Measurements from ENCODE around the gene ING5. TPM values are rescaled to one million over a fixed set of nuclear protein-coding genes. Genes with fewer than 3 reads are reported as not detected.

Gene ING5
- total RNA-seq, 1 experiment from 2014 or later: 39.8 TPM

- no peak overlapping the region for H3K27ac ChIP-seq (ENCODE audit: low read length)
- H3K36me3 ChIP-seq (ENCODE audit: control insufficient read depth, insufficient read depth, low read length): no peaks in the 10 kb centered on the region
- peak; percentile 39; the same call in 1 of the 2 replicates for ATAC-seq
- in situ Hi-C loops (cut with HindIII; ENCODE audit: low pct_unique_long_range_greater_than_20kb, low sequenced_read_pairs) (no loop called here), intact Hi-C loops (cut with micrococcal nuclease; ENCODE audit: unreplicated experiment) (no loop called here)
- ChIA-PET POLR2A (no interaction called here), CTCF (no interaction called here)
- H3K9me3 ChIP-seq (ENCODE audit: control insufficient read depth, insufficient read depth, low read depth, low read length): no peaks in the 10 kb centered on the region
- H3K4me3 ChIP-seq (ENCODE audit: low read depth in 2 of 2, low read length in 2 of 2): no peak overlapping the region
- no peak for TF ChIP-seq SIN3A (IDR thresholded peaks at IDR 0.05; ENCODE audit: borderline replicate concordance, insufficient read depth, low read depth, low read length)
- TF ChIP-seq POLR2AphosphoS5 (IDR thresholded peaks at IDR 0.05; ENCODE audit: low read depth, low read length): 0 out of 2 replicates have a peak, but pooled peaks have one; percentile 30
- TF ChIP-seq, protein P1, sequence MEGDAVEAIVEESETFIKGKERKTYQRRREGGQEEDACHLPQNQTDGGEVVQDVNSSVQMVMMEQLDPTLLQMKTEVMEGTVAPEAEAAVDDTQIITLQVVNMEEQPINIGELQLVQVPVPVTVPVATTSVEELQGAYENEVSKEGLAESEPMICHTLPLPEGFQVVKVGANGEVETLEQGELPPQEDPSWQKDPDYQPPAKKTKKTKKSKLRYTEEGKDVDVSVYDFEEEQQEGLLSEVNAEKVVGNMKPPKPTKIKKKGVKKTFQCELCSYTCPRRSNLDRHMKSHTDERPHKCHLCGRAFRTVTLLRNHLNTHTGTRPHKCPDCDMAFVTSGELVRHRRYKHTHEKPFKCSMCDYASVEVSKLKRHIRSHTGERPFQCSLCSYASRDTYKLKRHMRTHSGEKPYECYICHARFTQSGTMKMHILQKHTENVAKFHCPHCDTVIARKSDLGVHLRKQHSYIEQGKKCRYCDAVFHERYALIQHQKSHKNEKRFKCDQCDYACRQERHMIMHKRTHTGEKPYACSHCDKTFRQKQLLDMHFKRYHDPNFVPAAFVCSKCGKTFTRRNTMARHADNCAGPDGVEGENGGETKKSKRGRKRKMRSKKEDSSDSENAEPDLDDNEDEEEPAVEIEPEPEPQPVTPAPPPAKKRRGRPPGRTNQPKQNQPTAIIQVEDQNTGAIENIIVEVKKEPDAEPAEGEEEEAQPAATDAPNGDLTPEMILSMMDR (IDR thresholded peaks at IDR 0.05): peak; percentile 29; the same call in 1 of the 2 replicates
- no peaks in the 10 kb centered on the region for H3K4me1 ChIP-seq (ENCODE audit: control insufficient read depth, insufficient read depth, low read length)
- H3K27me3 ChIP-seq (ENCODE audit: control insufficient read depth, insufficient read depth, low read length): no peaks in the 10 kb centered on the region
- BruUV-seq (replicated peaks): no TSS peak
- no peak for DNase-seq (ENCODE audit: low read depth, low spot score)
Observed at GRCh38 chr2:241724259-241724974, 22.6 kb downstream of the ING5 start.

DNA sequence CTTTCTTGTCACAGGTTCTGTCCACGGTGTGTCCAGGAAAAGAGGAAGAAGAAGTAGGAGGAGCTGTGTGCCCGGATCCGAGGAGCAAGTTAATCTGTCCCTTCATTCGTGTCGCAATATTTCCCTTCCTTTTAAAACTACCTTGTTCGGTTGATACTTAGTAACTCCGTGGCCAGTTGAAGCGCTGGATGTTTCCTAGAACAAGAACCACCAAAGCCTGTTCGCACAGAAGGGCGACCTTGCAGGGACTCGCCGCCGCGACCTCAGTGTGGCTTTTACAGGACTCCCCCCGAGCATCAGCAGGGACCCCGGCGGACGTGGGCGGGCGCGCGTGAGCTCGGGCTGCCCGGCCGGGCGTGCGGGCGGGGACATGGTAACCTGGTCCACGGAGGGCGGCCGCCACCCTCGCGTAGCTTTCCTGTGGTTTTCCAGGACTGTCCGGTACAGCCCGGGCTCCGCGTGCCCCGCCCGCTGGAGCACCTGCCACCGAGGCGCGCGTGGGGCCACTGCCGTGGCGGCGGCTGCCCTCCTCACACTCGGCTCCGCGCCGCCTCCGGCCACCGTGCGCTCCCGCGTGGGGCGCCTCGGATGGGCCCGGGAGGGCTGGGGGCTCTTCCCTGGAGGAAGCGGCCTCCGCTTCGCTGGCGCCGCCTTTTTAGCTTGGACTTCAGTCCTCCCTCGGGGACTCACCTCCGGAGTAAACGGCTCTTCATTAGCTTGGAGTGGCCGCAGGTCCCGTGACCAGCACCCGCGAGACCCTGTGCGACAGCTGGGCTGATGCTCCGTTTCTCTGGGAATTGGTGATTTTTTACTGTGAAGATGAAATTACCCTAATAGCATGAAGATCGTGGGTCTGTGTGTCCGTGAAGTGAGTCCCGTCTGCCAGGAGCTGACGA lies 23.4 kb downstream of the ING5 start:
- DNase-seq (ENCODE audit: low read depth, low spot score) (no peak), ATAC-seq (no peak)
- Histone ChIP-seq H3K36me3 (ENCODE audit: control insufficient read depth, insufficient read depth, low read length) (no peaks in the 10 kb centered on the region), H3K4me3 (ENCODE audit: low read depth in 2 of 2, low read length in 2 of 2) (no peak overlapping the region), H3K27me3 (ENCODE audit: control insufficient read depth, insufficient read depth, low read length) (no peaks in the 10 kb centered on the region), H3K4me1 (ENCODE audit: control insufficient read depth, insufficient read depth, low read length) (no peaks in the 10 kb centered on the region), H3K27ac (ENCODE audit: low read length) (no peak overlapping the region), H3K9me3 (ENCODE audit: control insufficient read depth, insufficient read depth, low read depth, low read length) (no peaks in the 10 kb centered on the region)
- intact Hi-C loops (cut with micrococcal nuclease; ENCODE audit: unreplicated experiment): no loop called here
- no TSS peak for BruUV-seq (replicated peaks)
- POLR2A ChIA-PET: interaction anchor here (0.6 kb wide), 1 partner anchor 125 kb away, joined by 5 read pairs; no protein-coding TSS in a partner anchor
- in situ Hi-C loops (cut with HindIII; ENCODE audit: low pct_unique_long_range_greater_than_20kb, low sequenced_read_pairs): no loop called here
- TF ChIP-seq, protein P1 (IDR thresholded peaks at IDR 0.05): no peak
- TF ChIP-seq TCF7L2 (IDR thresholded peaks at IDR 0.05; ENCODE audit: low read depth, low read length): no peak
- TF ChIP-seq REST (IDR thresholded peaks at IDR 0.05; ENCODE audit: insufficient read depth in 1 of 2, low read depth in 2 of 2, low read length in 1 of 2): no peak
- TF ChIP-seq POLR2AphosphoS5 (IDR thresholded peaks at IDR 0.05; ENCODE audit: low read depth, low read length): no peak
- TF ChIP-seq SIN3A (IDR thresholded peaks at IDR 0.05; ENCODE audit: borderline replicate concordance, insufficient read depth, low read depth, low read length): no peak
- CTCF ChIA-PET: no interaction called here

Data from Panc1 (cell line).